ENCODE data around the gene RAP1GAP2. TPM values are rescaled to one million over a fixed set of nuclear protein-coding genes. Genes with fewer than 3 reads are reported as not detected.

RAP1GAP2 gene
- polyA plus RNA-seq, 3 donors, result 1.5 to 48.4 (median 6.1) TPM

DNA sequence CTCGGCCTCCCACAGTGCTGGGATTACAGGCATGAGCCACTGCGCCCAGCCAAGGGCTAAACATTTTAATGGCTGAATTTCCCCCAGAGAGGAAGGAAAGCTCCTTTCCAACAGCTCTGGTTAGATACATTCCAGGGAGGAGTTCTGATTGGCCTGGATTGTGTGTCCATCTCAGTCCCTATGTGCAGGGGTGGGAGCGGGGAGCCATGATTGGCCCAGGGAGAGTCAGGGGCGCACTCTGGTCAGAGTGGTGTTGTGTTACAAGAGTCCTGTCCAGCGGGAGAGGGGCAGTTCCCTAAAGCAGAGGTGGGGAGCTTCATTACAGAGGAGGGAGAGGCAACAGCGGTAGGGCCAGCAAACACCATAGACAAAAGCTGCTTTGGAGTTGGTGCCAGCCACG is 75.0 kb downstream of the RAP1GAP2 start:
- Mint-ChIP-seq H3K27me3 (ENCODE audit: low read depth in 3 of 3) (no peaks in the 10 kb centered on the region), H3K36me3 (peaks cover 36 to 59% of the 10 kb centered on the region in 2 donors), H3K27ac (peak overlapping the region in 2 of 7 donors; percentile 21 to 86), H3K4me1 (peaks cover 6% of the 10 kb centered on the region), H3K9me3 (peaks cover 0 to 2% (median 0%) of the 10 kb centered on the region in 7 donors), H3K4me3 (no peak overlapping the region)
- H3K9ac ChIP-seq (ENCODE audit: insufficient read depth, low read length, poor library complexity, severe bottlenecking), result no peak overlapping the region
- H3K4me3 ChIP-seq (replicated peaks in 1 of 3; ENCODE audit: low read depth in 2 of 3, low read length in 3 of 3), result no peak overlapping the region
- H2AFZ ChIP-seq (ENCODE audit: insufficient read depth, low read depth, low read length, poor library complexity, severe bottlenecking), result no peak overlapping the region
- H3K27me3 ChIP-seq (ENCODE audit: control insufficient read depth in 2 of 2, insufficient read depth in 2 of 2, low read length in 2 of 2), result no peaks in the 10 kb centered on the region
- TF ChIP-seq, protein P1, sequence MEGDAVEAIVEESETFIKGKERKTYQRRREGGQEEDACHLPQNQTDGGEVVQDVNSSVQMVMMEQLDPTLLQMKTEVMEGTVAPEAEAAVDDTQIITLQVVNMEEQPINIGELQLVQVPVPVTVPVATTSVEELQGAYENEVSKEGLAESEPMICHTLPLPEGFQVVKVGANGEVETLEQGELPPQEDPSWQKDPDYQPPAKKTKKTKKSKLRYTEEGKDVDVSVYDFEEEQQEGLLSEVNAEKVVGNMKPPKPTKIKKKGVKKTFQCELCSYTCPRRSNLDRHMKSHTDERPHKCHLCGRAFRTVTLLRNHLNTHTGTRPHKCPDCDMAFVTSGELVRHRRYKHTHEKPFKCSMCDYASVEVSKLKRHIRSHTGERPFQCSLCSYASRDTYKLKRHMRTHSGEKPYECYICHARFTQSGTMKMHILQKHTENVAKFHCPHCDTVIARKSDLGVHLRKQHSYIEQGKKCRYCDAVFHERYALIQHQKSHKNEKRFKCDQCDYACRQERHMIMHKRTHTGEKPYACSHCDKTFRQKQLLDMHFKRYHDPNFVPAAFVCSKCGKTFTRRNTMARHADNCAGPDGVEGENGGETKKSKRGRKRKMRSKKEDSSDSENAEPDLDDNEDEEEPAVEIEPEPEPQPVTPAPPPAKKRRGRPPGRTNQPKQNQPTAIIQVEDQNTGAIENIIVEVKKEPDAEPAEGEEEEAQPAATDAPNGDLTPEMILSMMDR (IDR thresholded peaks at IDR 0.05), result no peak
- WGBS (ENCODE audit: insufficient coverage), result 96% methylated on average over 5 of the region's 7 CpGs
- H3K79me2 ChIP-seq (ENCODE audit: insufficient read depth, low read length), result peaks cover 81% of the 10 kb centered on the region
- H3K4me1 ChIP-seq (ENCODE audit: control insufficient read depth in 1 of 2, insufficient read depth in 2 of 2, low read length in 2 of 2), result no peaks in the 10 kb centered on the region
- H3K9me3 ChIP-seq (replicated peaks in 1 of 2; ENCODE audit: control insufficient read depth in 1 of 2, insufficient read depth in 1 of 2, low read length in 2 of 2), result no peaks in the 10 kb centered on the region
- H4K20me1 ChIP-seq (ENCODE audit: insufficient read depth, low read length), result peaks cover 100% of the 10 kb centered on the region
- DNase-seq, result no peak
- intact Hi-C loops (cut with micrococcal nuclease), result no loop called here
- no peak overlapping the region for H3K4me2 ChIP-seq (replicated peaks; ENCODE audit: extremely low read depth, low read length, poor library complexity, severe bottlenecking)
- no peak overlapping the region for H3K27ac ChIP-seq (ENCODE audit: low read depth in 1 of 2, low read length in 2 of 2)
- peaks cover 15 to 48% of the 10 kb centered on the region in 2 donors for H3K36me3 ChIP-seq (replicated peaks in 1 of 2; ENCODE audit: control insufficient read depth in 1 of 2, insufficient read depth in 2 of 2, low read length in 2 of 2)

DNA sequence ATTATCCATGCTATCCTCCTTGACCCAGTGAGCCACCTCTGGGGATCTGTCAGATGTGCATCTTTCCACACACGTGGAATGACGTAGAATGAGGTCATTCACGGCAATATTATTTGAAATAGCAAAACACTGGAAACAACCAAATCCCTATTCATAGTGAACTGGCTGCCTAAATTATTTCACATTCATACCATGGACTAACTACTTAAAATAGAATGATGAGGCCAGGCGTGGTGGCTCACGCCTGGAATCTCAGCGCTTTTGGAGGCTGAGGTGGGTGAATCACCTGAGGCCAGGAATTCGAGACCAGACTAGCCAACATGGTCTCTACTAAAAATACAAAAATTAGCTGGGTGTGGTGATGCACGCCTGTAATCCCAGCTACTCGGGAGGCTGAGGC is 75.5 kb downstream of the RAP1GAP2 start:
- no peak overlapping the region for H3K4me3 Mint-ChIP-seq
- H3K27me3 Mint-ChIP-seq (ENCODE audit: low read depth in 3 of 3), result peaks cover 0 to 1% (median 0%) of the 10 kb centered on the region in 3 donors
- H2AFZ ChIP-seq (ENCODE audit: insufficient read depth, low read depth, low read length, poor library complexity, severe bottlenecking), result no peak overlapping the region
- no peak for DNase-seq
- no peak overlapping the region for H3K27ac ChIP-seq (ENCODE audit: low read depth in 1 of 2, low read length in 2 of 2)
- no peaks in the 10 kb centered on the region for H3K9me3 ChIP-seq (replicated peaks in 1 of 2; ENCODE audit: control insufficient read depth in 1 of 2, insufficient read depth in 1 of 2, low read length in 2 of 2)
- WGBS (ENCODE audit: insufficient coverage), result 92% methylated on average over 5 of the region's 9 CpGs
- H3K27ac Mint-ChIP-seq, result peak overlapping the region in 1 of 7 donors; percentile 15
- H3K27me3 ChIP-seq (ENCODE audit: control insufficient read depth in 2 of 2, insufficient read depth in 2 of 2, low read length in 2 of 2), result no peaks in the 10 kb centered on the region
- peaks cover 100% of the 10 kb centered on the region for H4K20me1 ChIP-seq (ENCODE audit: insufficient read depth, low read length)
- H3K36me3 ChIP-seq (replicated peaks in 1 of 2; ENCODE audit: control insufficient read depth in 1 of 2, insufficient read depth in 2 of 2, low read length in 2 of 2), result peaks cover 15 to 52% of the 10 kb centered on the region in 2 donors
- H3K79me2 ChIP-seq (ENCODE audit: insufficient read depth, low read length), result peaks cover 86% of the 10 kb centered on the region
- no peak overlapping the region for H3K9ac ChIP-seq (ENCODE audit: insufficient read depth, low read length, poor library complexity, severe bottlenecking)
- no peaks in the 10 kb centered on the region for H3K4me1 ChIP-seq (ENCODE audit: control insufficient read depth in 1 of 2, insufficient read depth in 2 of 2, low read length in 2 of 2)
- TF ChIP-seq, protein P1 (IDR thresholded peaks at IDR 0.05), result no peak
- intact Hi-C loops (cut with micrococcal nuclease), result no loop called here
- H3K9me3 Mint-ChIP-seq, result peaks cover 0 to 2% (median 0%) of the 10 kb centered on the region in 7 donors
- H3K4me1 Mint-ChIP-seq, result peaks cover 6% of the 10 kb centered on the region
- no peak overlapping the region for H3K4me2 ChIP-seq (replicated peaks; ENCODE audit: extremely low read depth, low read length, poor library complexity, severe bottlenecking)
- no peak overlapping the region for H3K4me3 ChIP-seq (replicated peaks in 1 of 3; ENCODE audit: low read depth in 2 of 3, low read length in 3 of 3)
- H3K36me3 Mint-ChIP-seq, result peaks cover 39 to 61% of the 10 kb centered on the region in 2 donors

Measured in CD14-positive monocyte (primary cell).